Activated T-cell treated with anti-CD3 and anti-CD28 coated beads for 4 hours (primary cell): ENCODE measurements around the gene ZNF618.

Source experiments
- DNase-seq: peaks from one replicate; pipeline ENCODE4 v3.0.0-alpha.2; 2020

Gene ZNF618, protein sequence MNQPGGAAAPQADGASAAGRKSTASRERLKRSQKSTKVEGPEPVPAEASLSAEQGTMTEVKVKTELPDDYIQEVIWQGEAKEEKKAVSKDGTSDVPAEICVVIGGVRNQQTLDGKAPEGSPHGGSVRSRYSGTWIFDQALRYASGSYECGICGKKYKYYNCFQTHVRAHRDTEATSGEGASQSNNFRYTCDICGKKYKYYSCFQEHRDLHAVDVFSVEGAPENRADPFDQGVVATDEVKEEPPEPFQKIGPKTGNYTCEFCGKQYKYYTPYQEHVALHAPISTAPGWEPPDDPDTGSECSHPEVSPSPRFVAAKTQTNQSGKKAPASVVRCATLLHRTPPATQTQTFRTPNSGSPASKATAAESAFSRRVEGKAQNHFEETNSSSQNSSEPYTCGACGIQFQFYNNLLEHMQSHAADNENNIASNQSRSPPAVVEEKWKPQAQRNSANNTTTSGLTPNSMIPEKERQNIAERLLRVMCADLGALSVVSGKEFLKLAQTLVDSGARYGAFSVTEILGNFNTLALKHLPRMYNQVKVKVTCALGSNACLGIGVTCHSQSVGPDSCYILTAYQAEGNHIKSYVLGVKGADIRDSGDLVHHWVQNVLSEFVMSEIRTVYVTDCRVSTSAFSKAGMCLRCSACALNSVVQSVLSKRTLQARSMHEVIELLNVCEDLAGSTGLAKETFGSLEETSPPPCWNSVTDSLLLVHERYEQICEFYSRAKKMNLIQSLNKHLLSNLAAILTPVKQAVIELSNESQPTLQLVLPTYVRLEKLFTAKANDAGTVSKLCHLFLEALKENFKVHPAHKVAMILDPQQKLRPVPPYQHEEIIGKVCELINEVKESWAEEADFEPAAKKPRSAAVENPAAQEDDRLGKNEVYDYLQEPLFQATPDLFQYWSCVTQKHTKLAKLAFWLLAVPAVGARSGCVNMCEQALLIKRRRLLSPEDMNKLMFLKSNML

DNA sequence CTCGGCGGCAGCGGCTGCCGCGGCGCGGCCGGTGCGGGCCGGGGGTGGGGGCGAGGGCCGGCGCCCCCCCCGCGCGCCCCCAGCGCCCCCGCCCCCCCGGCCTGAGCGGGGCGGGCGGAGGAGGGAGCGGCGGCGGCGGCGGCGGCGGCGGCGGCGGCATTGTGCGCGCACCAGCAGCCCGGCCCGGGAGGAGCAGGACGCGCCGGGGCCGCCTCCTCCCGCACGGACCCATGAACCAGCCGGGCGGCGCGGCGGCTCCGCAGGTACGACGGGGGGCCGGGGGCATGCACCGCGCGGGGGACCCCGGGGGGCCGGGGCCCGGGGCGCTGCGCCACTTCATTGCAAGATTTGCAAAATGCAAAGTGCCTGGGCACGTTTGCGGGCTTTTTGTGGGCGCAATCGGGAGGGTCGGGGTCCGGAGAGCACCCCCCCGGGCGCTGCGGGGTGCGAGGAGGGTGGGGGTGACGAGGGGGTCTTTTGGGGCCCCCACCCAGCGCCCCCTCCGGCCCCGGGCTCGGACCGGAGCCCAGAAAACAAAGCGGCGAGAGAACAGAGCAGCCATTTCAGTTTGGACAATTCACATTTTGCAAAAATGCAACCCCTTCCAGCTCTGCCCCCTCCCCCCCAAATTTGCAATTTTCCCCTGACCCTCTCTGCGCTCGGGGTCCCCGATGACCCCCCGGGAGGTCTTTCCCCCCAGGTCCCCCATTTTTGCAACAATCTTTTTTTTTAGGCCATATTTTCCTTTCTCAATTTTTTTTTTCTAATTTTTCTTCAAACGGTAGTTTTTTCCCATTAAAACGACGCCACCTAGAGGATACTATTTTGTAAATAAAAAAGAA is at the start of gene ZNF618:
Gene ZNF618 (plus strand): TSS at position 159 of the 842 bp plus-strand sequence. CDS start 72 bp downstream, at position 231.
- no peak for DNase-seq

DNA sequence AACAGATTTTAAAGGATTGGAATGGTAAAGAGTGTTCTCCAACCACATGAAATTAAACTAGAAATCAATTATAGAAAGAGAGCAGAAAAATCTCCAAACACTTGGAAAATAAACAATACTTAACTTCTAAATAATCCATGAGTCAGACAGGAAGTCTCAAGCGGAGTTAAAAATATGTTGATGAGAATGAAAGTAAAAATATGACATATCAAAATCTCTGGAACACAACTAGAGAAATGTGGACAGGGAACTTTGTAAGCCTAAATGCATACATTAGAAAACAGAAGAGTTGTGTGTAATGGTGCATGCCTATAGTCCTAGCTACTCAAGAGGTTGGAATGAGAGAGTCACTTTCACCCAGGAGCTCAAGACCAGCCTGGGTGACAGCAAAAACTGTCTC is 47.9 kb upstream of the ZNF618 start:
- DNase-seq: no peak

DNA sequence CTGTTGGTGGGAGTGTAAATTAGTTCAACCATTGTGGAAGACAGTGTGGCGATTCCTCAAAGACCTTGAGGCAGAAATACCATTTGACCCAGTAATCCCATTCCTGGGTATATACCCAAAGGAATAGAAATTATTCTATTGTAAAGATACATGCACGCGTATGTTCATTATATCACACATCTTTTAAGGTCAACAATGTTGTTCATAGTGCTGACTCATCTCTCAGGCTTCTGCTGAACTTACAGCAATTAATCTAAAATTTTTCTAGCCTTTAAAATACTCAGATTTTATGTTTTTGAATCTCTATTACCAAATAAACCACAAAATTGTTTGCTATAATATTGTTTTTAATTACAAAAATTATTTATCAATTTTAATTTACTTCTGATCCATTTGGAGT is 38.8 kb upstream of the ZNF618 start:
- no peak for DNase-seq

DNA sequence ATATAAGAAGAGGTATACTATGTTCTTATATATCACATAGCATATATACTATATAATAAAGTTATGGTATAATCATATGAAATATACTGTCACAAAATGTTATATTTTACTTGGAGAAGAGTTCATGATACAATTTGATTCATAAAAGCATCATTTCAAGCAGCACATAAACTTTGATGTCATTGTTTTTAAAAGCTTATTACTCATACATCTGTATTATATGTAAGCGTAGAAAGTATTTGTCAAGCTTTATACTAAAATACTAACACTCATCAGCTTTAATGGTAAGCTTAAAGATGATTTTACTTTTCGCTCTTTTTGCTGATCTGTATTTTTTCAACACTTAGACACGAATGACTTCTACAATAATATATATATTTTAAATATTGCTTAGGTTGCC is 34.0 kb upstream of the ZNF618 start:
- DNase-seq: no peak

DNA sequence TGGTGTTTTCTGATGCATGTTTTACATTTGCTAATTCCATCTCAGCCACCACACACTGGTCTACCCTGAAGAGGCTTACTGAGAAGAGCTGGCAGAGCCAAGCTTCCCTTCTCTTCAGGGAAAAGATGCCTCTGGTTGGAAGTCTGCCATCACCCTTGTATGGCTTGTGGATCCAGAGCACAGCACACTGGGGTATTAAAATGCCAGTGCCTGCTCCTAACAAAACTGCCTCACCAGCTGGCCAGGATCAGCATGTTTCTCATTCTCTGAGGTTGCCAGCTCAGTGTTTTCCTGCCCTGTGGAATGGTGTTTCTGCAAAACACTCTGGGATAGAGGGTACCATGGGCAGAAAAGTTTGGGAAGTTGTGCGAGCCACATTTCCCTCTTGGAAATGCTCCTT is 31.6 kb upstream of the ZNF618 start:
- no peak for DNase-seq

DNA sequence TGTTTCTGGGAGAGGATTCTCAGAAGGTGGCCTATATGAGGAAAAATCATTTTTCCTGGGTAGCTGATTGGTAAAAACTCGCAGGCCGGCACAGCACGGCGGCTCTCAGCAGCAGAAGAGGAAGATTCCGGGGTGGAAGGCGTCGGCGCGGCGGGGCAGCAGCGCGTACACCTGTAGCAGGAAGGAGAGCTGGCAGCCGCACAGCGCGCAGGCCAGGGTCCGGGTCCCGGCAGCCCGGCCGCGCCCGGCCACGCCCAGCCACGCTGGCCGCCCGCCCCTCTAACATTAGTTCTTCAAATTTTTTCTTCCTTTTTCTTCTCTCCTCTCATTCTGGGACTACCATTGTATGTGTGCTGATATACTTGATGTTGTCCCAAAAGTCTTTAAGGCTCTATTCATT is 24.8 kb upstream of the ZNF618 start:
- no peak for DNase-seq

DNA sequence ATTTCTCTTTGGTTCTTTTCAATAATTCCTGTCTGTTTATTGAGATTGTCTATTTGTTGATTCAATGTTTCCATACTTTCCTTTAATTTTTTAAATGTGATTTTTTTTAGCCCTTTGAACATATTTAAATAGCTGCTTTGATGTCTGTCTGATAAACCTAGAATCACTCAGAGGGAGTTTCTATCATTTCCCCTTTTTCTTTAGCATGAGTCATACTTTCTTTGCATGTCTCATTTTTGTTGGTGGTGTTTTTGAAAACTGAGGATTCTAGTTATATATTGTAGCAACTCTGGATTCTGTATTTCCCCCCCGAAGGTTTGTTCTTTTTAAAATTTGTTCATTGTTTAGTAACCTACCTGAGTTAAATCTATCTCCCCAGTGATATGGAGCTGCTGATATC is 24.2 kb upstream of the ZNF618 start:
- no peak for DNase-seq

DNA sequence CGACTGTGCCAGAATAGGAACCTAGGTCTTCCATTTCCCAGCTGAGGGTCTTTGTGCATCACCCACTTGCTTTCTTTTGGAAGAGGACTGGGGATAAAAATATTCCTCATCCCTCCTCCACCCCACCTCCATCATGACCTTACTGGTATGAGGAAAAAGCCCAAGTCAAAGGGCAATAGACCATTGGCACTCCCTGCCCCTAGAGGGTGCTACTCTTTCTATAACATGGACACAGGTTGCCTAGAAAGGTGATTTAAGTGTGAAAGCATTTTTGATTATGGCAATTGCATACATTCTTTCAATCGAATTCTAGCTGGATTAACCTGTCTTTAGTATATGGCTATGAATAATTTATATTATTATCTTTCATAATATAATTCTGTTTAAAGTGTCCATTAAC is 22.8 kb upstream of the ZNF618 start:
- no peak for DNase-seq

DNA sequence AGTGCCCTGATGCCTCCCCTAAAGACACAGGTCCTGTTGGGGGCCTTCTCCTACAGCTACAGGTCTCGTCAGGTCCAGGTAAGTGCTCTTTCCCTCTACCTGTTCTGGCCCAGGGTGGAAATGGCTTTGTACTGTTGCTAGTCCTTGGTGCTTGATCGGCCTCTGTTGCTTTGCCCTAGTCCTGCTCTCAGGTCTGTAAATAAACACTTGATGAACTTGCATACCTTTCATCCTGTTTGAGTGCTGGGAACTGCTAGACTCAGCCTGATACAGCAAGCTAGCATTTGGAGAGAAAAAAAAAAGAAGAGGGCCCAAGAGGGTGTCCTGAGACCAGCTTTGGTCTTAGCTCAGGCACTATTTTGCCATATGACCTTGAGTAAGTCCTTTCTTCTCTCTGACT is 21.8 kb upstream of the ZNF618 start:
- no peak for DNase-seq

DNA sequence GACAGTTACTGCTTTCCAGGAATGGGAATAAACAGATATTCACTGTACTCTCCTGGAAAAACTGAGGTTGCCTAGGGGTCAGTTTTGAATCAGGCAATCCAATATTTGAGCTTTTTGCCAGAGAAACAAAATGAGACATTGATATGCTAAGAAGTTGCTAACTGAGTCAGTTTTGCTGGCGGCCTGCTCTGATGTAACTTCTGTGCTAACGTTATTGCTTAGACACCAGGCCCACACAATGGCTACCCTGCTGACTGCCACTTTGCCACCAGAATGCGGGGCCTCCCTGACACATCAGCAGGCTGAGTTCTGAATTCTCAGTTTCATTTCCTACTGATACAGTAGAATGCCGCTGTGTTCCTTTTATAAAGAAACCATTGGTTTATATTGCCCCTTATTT is 18.2 kb upstream of the ZNF618 start:
- DNase-seq: no peak

DNA sequence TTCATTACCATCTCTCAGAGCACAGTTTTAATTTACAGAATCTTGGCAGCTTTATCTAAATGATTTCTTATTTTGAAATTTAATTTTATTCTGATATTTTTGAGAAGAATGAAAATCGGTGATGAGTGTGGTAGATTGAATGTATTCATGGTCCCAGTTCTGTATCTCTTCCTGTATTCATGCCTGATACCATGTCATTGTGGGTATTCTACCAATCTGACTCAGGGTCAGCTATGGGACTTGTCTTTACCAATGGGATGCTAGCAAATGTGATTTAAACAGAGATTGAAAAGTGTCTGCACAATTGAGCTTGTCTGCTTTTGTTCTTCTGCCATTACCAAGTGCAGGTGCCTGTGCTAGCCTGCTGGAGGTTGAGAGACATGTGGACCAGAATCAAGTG is 17.8 kb upstream of the ZNF618 start:
- DNase-seq: no peak

DNA sequence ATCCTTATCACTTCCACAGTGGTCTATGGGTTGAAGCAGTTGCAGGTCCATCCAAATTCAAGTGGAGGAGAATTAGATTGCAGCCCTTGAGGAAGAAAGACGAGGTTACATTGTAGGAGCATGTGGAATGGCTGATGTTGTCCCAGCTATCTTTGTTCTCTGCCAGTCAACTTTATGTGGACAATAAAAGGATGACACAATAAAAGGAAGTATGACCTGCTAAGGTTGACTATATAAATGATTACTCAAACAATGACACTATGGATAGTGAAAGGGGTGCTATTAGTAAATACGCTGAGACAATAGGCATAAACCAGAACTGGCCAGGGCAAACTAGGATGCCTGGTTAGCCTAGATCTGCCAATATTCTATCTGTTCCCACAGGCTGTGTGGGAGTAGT is 12.8 kb upstream of the ZNF618 start:
- DNase-seq: no peak

DNA sequence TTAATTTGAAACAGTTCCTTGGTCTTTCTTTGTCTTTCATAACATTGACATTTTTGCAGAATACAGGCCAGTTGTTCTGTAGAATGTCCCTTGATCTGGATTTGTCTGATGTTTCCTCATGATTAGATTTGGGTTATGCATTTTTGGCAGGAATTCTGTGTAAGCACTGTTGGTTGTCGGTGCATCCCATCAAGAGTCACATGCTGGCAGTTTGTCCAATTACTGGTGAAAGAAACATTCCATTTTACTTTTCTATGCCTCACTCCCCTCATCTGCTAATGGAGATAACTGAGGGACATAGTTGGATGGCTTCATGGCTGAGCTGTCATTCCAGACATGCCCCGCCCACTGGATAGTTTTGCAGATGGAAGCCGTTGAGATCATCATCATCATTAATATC is 7.6 kb upstream of the ZNF618 start:
- DNase-seq: no peak

DNA sequence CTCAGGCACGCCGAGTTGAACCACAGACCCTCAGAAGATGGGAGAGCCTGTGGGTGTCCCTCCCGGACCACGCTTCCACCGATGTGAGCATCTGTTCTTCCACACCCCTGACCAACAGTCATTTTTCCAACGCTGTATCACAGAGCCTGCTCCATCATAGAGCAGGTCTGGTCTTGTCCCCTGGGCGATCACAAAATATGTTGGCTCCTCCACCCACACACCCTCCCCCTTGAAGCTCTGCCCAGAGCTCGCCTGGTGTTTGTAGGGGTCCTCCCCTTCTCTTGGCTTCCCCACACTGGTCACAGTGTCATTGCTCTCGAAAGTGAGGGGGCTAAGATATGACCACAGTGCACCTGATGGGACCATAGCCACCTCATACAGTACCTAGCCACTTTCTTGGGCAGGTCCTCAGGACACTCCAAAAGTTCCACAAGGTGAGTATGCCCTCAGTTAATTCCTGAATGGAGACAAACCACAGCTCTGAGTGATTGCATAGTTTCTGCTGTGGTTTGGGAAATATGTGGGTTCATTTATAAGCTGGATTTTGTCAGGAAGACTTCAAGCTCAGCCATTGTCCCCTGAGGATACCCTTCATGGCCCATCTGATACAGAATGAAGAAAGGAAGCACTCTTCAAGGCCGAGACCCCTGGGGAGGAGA is 3.5 kb upstream of the ZNF618 start:
- DNase-seq: no peak

DNA sequence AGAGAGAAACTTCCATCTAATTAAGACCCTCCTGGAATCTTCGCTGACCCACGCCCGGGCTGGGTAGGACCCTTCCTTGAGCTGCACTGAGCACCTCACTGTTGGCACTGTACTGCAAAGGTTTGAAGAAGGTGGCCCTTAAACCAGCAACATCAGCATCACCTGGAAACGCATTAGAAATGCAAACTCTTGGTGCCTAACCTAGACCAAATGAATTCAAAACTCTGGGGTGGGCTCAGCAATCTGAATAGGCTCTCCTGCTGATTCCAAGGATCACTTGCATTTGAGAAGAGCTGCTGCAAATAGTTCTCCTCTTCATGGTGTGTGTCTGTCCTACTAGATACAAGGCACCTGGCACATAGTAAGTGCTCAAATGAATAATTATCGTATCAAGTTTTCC is 2.7 kb upstream of the ZNF618 start:
- DNase-seq: no peak

DNA sequence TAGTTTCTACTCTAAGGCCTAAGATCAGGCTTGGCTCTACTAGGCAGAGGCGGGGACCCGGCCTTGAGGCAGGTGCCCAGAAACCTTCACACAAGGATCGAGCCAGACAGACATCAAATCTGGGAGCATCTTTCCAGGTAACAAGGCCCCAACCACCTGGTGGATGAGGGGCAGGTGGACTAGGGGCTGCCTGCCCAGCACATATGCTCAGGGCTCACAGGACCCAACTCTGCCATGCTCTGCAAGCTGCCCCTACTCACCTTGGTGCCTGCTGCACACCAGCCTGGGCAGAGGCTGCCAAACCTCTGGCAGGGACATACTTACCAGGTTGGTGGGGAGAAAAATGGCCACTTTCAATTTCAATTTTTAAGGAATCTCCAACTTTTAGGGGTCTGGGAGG is 2.2 kb upstream of the ZNF618 start:
- no peak for DNase-seq

DNA sequence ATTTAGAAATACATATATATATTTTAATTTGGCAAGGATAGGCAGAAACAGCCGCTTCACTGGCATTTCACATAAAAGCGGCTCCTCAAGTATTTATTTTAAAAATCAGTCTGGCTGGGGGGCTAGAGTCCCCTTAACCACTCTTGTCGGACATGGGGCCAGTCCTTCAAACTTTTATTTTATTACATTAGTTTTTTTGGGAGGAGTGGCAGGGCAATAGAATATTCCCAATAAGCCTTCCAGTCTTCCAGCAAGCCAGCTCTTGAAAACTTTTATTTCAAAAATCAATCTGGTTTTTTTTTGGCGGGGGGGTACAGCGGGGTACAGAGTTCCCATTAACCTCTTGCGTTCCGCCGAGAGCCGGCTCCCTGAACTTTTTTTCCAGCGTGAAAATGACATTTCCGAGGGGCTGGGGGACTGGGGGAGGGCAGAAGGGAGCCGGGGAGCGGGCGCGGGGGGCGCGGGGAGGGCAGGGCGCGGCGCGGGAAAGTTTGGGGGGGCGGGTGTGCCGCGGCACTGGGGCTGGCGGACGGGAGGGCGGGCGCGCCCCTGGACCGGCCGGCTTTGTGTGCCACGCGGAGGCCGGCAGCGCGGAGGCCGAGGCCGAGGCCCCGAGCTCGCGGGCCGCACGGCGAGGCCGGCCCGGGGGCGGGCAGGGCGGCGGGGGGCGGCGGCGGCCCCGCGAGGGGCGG is 504 bp upstream of the ZNF618 start:
- DNase-seq: no peak

DNA sequence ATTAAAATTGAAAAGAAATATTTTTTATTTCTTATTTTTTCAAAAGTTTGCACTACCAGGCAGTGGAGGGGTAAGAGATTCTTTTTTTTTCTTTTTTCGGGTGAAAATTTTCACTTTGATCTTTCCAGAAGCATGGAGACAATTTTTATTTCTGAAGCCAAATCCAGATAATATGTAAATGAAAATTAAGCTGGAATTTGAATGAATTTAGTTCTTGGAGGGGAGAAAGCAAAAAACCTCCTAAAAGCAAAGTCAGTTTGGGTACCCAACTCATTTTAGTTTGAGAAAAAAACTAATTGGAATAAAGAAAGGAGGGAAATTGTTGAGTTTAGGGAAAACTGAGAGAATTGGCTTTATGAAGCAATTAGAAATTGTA is 872 bp downstream of the ZNF618 start:
- no peak for DNase-seq

DNA sequence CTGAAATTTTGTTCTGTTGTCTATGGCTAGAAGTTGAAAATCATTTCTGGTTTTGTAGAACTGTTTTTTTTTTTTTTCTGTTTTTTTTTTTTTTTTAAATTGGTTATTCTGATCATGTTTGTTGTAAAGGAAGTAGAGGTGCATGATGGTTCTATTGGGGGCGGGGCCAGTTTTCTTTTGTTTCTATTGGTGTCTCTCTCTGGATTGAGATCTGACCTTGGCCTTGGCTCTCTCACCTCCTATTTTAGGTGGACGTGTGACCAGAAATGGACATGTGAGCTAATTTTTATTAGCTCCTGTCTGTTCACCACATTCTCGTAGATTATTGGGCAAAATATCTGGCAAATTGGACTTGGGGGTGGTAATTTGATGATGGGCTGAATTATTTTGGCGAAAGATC is 3.2 kb downstream of the ZNF618 start:
- no peak for DNase-seq

DNA sequence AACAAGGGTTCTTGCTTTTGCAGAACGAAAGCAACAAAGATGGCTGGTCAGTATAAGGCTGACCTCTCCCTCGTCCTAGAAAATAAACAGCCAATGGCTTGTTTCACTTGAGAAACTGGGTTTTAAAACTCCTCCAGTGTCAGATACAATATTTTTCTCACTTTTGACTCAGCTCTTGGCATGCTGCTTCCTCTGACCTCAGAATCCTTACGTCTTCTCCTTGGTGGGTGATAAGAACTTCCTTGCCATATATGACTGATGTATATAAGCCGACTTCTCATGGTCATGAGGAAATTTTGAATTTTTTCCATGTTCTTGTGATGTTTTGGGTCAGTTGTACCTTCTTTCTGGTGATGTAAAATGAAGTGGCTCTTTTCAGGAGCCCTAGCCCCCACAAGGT is 3.8 kb downstream of the ZNF618 start:
- DNase-seq: no peak

DNA sequence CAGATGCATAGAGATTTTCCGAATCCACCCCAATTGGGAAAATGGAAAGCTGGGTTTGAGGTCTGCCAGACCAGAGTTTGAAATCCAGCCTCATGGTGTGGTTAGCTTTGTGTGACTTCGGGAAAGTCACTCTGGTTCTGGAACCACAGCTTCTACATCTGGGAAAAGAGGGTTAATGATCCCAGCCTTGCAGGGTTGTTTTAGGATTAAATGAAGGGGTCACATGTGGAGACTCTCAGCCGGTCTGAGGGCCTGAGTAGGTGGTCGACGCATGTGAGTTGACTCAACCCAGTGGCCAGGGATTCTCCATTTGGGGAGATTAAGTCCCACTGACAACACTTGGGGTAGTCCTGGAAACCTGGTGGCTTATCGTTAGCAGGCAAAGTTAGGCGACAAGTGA is 6.1 kb downstream of the ZNF618 start:
- DNase-seq: no peak

DNA sequence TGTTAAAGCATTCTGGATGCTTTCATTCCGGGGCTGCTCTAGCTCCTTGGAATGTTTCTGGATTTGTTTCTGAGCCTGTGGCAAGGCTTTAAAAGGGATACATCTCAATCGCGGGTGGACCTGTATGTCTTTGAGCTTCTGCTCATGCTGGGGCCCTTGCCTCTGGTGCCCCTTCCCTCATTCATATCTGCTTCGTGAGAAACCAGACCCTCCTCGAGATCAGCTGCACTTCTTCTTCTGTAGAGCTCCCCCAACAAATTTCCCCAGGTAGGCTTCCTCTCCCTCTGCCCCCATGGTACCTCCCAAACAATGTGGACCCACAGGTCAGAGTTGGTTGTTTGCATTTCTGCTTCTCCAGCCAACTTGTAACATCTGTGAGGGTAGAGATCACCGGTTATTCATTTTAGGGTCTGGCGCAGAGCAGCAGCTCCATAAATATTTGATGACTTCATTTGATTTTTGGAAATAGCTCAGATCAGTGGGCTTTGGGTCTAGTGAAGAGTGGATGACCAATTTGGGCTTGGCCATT is 6.6 kb downstream of the ZNF618 start:
- DNase-seq: no peak
